H1 (cell line): ENCODE measurements around the gene ZDHHC3. TPM values are rescaled to one million over a fixed set of nuclear protein-coding genes. Genes with fewer than 3 reads are reported as not detected.

Experiments
- CBX8 ChIP-seq: fragments of 300-800, 300-1000 bp; sonication (generic); IDR thresholded peaks from 2 replicates; pipeline ENCODE4 v1.7.1; 2016; ENCODE audit warnings: low read depth, low read length, borderline replicate concordance
- JUN ChIP-seq: IDR thresholded peaks from 2 replicates; pipeline ENCODE4 v1.6.1; 2011; ENCODE audit warnings: low read depth, mild to moderate bottlenecking, improper control_type of control experiment, low read length
- PHF8 ChIP-seq: fragments of 200-600 bp; sonication (generic); conservative IDR thresholded peaks from 2 replicates; pipeline ENCODE4 v1.7.1; 2012; ENCODE audit warnings: low read depth, mild to moderate bottlenecking, inconsistent platforms, low read length, moderate library complexity
- TAF7 ChIP-seq: optimal IDR thresholded peaks from 2 replicates; pipeline ENCODE3; 2011; ENCODE audit warnings: low read depth, mild to moderate bottlenecking, inconsistent platforms, low read length, moderate library complexity, borderline replicate concordance
- TBP ChIP-seq: IDR thresholded peaks from 2 replicates; pipeline ENCODE4 v1.6.1; 2011; ENCODE audit warnings: low read depth, low read length, improper control_type of control experiment
- TCF12 ChIP-seq: IDR thresholded peaks from 2 replicates; pipeline ENCODE4 v1.6.1; 2011; ENCODE audit warnings: low read depth, mild to moderate bottlenecking, low read length
- TEAD4 ChIP-seq: IDR thresholded peaks from 2 replicates; pipeline ENCODE4 v1.6.1; 2012; ENCODE audit warnings: low read depth, low read length, inconsistent platforms, mixed read lengths
- polyA plus RNA-seq, 7 experiments: library from polyadenylated mRNA; depleted of rRNA in 3 of 7; stranded (reverse) in 5 of 7; unstranded in 2 of 7; fragments of >200 nt in 5 of 7; fragments of 200-250 nt in 2 of 7; gene quantifications; 1 replicate in 5 of 7; 2 replicates in 1 of 7; 4 replicates in 1 of 7; pipeline versions ENCODE4 v1.2.1 to v1.2.3, GENCODE V29; 2011 to 2013; ENCODE audit warnings: missing spikeins in 2 of 7, mixed read lengths in 2 of 7
- total RNA-seq: library from RNA; stranded (reverse); fragmentation: NEBNext Ultra II Directional; extraction: Animal tissue kit (Norgen Biotek cat#: 25700); gene quantifications from 2 replicates; pipeline ENCODE4 v1.2.1, GENCODE V29; 2021
- TF ChIP-seq, protein P1 (sequence below): fragments of 300-600 bp; sonication (generic); IDR thresholded peaks from 2 replicates; pipeline ENCODE4 v1.7.1; 2012; ENCODE audit warnings: low read length, moderate library complexity, mild to moderate bottlenecking, inconsistent platforms; ENCODE audit not compliant: insufficient replicate concordance
- TF ChIP-seq, protein P2 (sequence below): IDR thresholded peaks from 2 replicates; pipeline ENCODE4 v1.6.1; 2012; ENCODE audit warnings: inconsistent platforms
- TF ChIP-seq, protein P3 (sequence below): IDR thresholded peaks from 2 replicates; pipeline ENCODE4 v1.6.1; 2011; ENCODE audit warnings: low read depth, mild to moderate bottlenecking, low read length; ENCODE audit not compliant: insufficient read depth

ZDHHC3 gene
- total and polyA plus RNA-seq, 2 of the 8 experiments (the other 6 are each of a cell fraction or from before 2014, with no cell fraction given) = 77.4 to 88.7 TPM

DNA sequence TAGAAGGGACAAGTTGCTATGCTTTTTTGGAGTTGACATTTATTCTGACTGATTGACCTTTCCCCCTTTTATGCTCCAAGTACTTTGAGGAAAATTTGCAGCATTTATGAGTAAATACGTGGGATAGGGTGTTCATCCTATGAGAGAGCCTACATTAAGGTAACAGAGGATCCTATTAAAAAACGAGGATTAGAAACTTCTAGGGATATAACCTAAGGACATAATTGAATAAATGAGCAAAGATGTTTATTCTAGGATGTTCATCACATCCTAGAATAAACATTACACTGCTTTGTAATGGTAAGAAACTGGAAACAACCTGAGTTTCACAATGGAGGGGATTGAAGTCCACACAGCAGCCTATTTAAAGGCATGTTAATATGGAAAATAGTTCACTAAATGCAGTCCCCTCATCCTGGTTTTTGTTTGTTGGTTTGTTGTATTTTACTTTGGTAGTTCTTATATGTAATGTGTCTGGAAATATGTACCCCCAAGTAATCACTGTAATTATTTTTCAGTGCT, 26.2 kb upstream of the ZDHHC3 start (continued):
- TF ChIP-seq, protein P1, sequence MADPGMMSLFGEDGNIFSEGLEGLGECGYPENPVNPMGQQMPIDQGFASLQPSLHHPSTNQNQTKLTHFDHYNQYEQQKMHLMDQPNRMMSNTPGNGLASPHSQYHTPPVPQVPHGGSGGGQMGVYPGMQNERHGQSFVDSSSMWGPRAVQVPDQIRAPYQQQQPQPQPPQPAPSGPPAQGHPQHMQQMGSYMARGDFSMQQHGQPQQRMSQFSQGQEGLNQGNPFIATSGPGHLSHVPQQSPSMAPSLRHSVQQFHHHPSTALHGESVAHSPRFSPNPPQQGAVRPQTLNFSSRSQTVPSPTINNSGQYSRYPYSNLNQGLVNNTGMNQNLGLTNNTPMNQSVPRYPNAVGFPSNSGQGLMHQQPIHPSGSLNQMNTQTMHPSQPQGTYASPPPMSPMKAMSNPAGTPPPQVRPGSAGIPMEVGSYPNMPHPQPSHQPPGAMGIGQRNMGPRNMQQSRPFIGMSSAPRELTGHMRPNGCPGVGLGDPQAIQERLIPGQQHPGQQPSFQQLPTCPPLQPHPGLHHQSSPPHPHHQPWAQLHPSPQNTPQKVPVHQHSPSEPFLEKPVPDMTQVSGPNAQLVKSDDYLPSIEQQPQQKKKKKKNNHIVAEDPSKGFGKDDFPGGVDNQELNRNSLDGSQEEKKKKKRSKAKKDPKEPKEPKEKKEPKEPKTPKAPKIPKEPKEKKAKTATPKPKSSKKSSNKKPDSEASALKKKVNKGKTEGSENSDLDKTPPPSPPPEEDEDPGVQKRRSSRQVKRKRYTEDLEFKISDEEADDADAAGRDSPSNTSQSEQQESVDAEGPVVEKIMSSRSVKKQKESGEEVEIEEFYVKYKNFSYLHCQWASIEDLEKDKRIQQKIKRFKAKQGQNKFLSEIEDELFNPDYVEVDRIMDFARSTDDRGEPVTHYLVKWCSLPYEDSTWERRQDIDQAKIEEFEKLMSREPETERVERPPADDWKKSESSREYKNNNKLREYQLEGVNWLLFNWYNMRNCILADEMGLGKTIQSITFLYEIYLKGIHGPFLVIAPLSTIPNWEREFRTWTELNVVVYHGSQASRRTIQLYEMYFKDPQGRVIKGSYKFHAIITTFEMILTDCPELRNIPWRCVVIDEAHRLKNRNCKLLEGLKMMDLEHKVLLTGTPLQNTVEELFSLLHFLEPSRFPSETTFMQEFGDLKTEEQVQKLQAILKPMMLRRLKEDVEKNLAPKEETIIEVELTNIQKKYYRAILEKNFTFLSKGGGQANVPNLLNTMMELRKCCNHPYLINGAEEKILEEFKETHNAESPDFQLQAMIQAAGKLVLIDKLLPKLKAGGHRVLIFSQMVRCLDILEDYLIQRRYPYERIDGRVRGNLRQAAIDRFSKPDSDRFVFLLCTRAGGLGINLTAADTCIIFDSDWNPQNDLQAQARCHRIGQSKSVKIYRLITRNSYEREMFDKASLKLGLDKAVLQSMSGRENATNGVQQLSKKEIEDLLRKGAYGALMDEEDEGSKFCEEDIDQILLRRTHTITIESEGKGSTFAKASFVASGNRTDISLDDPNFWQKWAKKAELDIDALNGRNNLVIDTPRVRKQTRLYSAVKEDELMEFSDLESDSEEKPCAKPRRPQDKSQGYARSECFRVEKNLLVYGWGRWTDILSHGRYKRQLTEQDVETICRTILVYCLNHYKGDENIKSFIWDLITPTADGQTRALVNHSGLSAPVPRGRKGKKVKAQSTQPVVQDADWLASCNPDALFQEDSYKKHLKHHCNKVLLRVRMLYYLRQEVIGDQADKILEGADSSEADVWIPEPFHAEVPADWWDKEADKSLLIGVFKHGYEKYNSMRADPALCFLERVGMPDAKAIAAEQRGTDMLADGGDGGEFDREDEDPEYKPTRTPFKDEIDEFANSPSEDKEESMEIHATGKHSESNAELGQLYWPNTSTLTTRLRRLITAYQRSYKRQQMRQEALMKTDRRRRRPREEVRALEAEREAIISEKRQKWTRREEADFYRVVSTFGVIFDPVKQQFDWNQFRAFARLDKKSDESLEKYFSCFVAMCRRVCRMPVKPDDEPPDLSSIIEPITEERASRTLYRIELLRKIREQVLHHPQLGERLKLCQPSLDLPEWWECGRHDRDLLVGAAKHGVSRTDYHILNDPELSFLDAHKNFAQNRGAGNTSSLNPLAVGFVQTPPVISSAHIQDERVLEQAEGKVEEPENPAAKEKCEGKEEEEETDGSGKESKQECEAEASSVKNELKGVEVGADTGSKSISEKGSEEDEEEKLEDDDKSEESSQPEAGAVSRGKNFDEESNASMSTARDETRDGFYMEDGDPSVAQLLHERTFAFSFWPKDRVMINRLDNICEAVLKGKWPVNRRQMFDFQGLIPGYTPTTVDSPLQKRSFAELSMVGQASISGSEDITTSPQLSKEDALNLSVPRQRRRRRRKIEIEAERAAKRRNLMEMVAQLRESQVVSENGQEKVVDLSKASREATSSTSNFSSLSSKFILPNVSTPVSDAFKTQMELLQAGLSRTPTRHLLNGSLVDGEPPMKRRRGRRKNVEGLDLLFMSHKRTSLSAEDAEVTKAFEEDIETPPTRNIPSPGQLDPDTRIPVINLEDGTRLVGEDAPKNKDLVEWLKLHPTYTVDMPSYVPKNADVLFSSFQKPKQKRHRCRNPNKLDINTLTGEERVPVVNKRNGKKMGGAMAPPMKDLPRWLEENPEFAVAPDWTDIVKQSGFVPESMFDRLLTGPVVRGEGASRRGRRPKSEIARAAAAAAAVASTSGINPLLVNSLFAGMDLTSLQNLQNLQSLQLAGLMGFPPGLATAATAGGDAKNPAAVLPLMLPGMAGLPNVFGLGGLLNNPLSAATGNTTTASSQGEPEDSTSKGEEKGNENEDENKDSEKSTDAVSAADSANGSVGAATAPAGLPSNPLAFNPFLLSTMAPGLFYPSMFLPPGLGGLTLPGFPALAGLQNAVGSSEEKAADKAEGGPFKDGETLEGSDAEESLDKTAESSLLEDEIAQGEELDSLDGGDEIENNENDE = no peak
- TF ChIP-seq TEAD4 = no peak
- TF ChIP-seq, protein P2, sequence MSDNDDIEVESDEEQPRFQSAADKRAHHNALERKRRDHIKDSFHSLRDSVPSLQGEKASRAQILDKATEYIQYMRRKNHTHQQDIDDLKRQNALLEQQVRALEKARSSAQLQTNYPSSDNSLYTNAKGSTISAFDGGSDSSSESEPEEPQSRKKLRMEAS = no peak
- no peak for TF ChIP-seq TCF12
- no peak for TF ChIP-seq JUN
- TF ChIP-seq PHF8 = no peak
- TF ChIP-seq CBX8 = no peak
- TF ChIP-seq TBP = no peak
- TF ChIP-seq, protein P3, sequence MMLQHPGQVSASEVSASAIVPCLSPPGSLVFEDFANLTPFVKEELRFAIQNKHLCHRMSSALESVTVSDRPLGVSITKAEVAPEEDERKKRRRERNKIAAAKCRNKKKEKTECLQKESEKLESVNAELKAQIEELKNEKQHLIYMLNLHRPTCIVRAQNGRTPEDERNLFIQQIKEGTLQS = no peak
- TF ChIP-seq TAF7 = no peak
